ENCODE data around the gene ITGB3BP. TPM values are rescaled to one million over a fixed set of nuclear protein-coding genes. Genes with fewer than 3 reads are reported as not detected.

Gene ITGB3BP
- total RNA-seq, 2 donors from 2014 or later = 7.4 to 16.1 TPM

DNA sequence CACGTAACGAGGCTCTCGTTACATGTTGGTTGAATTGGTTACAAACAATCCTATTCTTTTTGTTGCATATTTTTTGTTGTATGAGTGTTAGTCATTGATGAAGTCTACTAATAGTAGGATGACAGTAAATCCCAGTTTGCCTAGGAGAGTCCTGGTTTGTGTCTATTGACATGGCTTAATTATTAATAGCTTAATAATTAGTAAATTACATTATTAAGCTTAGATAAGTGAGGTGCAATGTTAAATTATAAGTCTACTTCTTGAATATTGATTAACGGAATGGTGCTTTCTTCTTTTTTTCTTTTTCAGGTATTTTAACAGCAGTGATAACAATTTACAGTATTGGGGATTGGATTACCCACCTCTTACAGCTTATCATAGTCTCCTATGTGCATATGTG, 121.1 kb downstream of the ITGB3BP start:
- intact Hi-C loops (cut with DNase I) = no loop called here
- DNase-seq (ENCODE audit: low spot score) = no peak
- H3K27me3 ChIP-seq (replicated peaks; ENCODE audit: insufficient read depth) = no peaks in the 10 kb centered on the region
- H3K27ac ChIP-seq = no peak overlapping the region
- TF ChIP-seq, protein P1, sequence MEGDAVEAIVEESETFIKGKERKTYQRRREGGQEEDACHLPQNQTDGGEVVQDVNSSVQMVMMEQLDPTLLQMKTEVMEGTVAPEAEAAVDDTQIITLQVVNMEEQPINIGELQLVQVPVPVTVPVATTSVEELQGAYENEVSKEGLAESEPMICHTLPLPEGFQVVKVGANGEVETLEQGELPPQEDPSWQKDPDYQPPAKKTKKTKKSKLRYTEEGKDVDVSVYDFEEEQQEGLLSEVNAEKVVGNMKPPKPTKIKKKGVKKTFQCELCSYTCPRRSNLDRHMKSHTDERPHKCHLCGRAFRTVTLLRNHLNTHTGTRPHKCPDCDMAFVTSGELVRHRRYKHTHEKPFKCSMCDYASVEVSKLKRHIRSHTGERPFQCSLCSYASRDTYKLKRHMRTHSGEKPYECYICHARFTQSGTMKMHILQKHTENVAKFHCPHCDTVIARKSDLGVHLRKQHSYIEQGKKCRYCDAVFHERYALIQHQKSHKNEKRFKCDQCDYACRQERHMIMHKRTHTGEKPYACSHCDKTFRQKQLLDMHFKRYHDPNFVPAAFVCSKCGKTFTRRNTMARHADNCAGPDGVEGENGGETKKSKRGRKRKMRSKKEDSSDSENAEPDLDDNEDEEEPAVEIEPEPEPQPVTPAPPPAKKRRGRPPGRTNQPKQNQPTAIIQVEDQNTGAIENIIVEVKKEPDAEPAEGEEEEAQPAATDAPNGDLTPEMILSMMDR (IDR thresholded peaks at IDR 0.05) = no peak
- no peak for TF ChIP-seq POLR2AphosphoS5 (IDR thresholded peaks at IDR 0.05)
- no peak for TF ChIP-seq POLR2A (IDR thresholded peaks at IDR 0.05)
- H3K4me1 ChIP-seq (replicated peaks) = no peaks in the 10 kb centered on the region
- no peaks in the 10 kb centered on the region for H3K9me3 ChIP-seq
- 85% methylated on average over 4 of the region's 4 CpGs for WGBS
- H3K36me3 ChIP-seq = no peaks in the 10 kb centered on the region
- H3K4me3 ChIP-seq = no peak overlapping the region

Small RNA genes lying within 50 kb of the gene (small RNA-seq; reads per million reads assigned to genes)
- gene RF02105 (0 reads per million in 2 donors), gene RF02106 (0 reads per million in 2 donors), gene RF02107 (0 reads per million in 2 donors), gene RF02108 (0 reads per million in 2 donors), gene RF02109 (0 reads per million in 2 donors), gene RF02110 (0 reads per million in 2 donors), gene RN7SL488P (0 reads per million in 2 donors), gene RNU7-123P (0 reads per million in 2 donors)

Other genes starting within 250 kb of the ITGB3BP start
- 1 to 10 TPM in 1 of 2 donors, under 1 TPM in 1; 0.82 to 2.9 TPM for gene FOXD3, start 200.7 kb downstream of the ITGB3BP start, total RNA-seq
- gene ALG6, start 155.6 kb downstream of the ITGB3BP start, total RNA-seq = 10 to 100 TPM; 10.2 to 17.6 TPM
- 10 to 100 TPM in 1 of 2 donors, 1 to 10 TPM in 1; 9.8 to 11.6 TPM for gene EFCAB7, start 300 bp upstream of the ITGB3BP start, total RNA-seq
- gene PGM1, start 70.2 kb upstream of the ITGB3BP start, total RNA-seq = 10 to 100 TPM; 49.5 to 54.7 TPM

Measured in prostate gland (tissue), 2 donors.